B cell (primary cell): Measurements from ENCODE around the gene EML1. TPM values are rescaled to one million over a fixed set of nuclear protein-coding genes. Genes with fewer than 3 reads are reported as not detected.

Experiments used
- ATAC-seq: fragments of 200-7000 bp; cut with Tn5 transposase; one replicate; pipeline ENCODE4 v1.10.0; 2021; ENCODE audit warnings: low read depth, mild to moderate bottlenecking, moderate number of reproducible peaks, moderate library complexity
- CTCF ChIA-PET: fragments of 350-600 bp; sonication (Branson Sonifier 250); formaldehyde crosslinking; loops from one replicate; lab custom pipeline; 2021; ENCODE audit warnings: antibody characterized with exemption, inconsistent platforms; lab: Charles Lee
- POLR2A ChIA-PET: fragments of 350-600 bp; sonication (Branson Sonifier 250); formaldehyde crosslinking; loops from one replicate; lab custom pipeline; 2021; ENCODE audit warnings: antibody characterized with exemption; lab: Charles Lee
- DNase-seq: peaks from one replicate; pipeline ENCODE4 v3.0.0; 2013
- H2AFZ ChIP-seq: 2 replicates; pipeline ENCODE4 v1.6.1; 2012; ENCODE audit warnings: mild to moderate bottlenecking, low read depth, low read length; ENCODE audit not compliant: insufficient read depth, poor library complexity, severe bottlenecking
- H3K27ac ChIP-seq, 2 donors: 1 replicate in 1 of 2; 2 replicates in 1 of 2; pipeline ENCODE4 v1.5.1; 2012 to 2013; ENCODE audit warnings: low read length in 2 of 2, mild to moderate bottlenecking in 2 of 2, moderate library complexity in 1 of 2
- H3K27me3 ChIP-seq, 4 experiments: fragments of 200-600 bp in 1 of 4; sonication (generic) in 1 of 4; replicated peaks in 1 of 4; 1 replicate in 2 of 4; 2 replicates in 2 of 4; pipeline versions ENCODE4 v1.6.1 to v1.7.0; 2013 to 2016; ENCODE audit warnings: low read length in 3 of 4, mild to moderate bottlenecking in 2 of 4, mixed read lengths in 1 of 4, moderate library complexity in 1 of 4; ENCODE audit not compliant: insufficient read depth in 4 of 4, control insufficient read depth in 3 of 4; ENCODE audit errors: control extremely low read depth in 1 of 4
- H3K36me3 ChIP-seq, 2 experiments: replicated peaks in 1 of 2; 1 replicate in 1 of 2; 2 replicates in 1 of 2; pipeline versions ENCODE4 v1.6.1 to v1.7.1; 2013; ENCODE audit warnings: low read length in 1 of 2; ENCODE audit not compliant: insufficient read depth in 2 of 2, control insufficient read depth in 1 of 2; ENCODE audit errors: control extremely low read depth in 1 of 2, extremely low read depth in 1 of 2
- H3K4me1 ChIP-seq, 2 donors: fragments of 200-600 bp in 1 of 2; sonication (generic) in 1 of 2; 1 replicate in 1 of 2; 2 replicates in 1 of 2; pipeline versions ENCODE4 v1.5.1 to v1.6.1; 2013 to 2017; ENCODE audit warnings: low read length in 2 of 2; ENCODE audit not compliant: control insufficient read depth in 2 of 2, insufficient read depth in 2 of 2
- H3K4me2 ChIP-seq: replicated peaks from 2 replicates; pipeline ENCODE3; 2012; ENCODE audit warnings: mild to moderate bottlenecking, low read depth, low read length; ENCODE audit not compliant: poor library complexity, severe bottlenecking
- H3K4me3 ChIP-seq, 5 experiments: fragments of 200-600 bp in 1 of 5; sonication (generic) in 1 of 5; 1 replicate in 3 of 5; 2 replicates in 2 of 5; pipeline versions ENCODE4 v1.5.1 to v1.7.0; 2011 to 2016; ENCODE audit warnings: low read length in 4 of 5, mild to moderate bottlenecking in 4 of 5, low read depth in 2 of 5, control low read depth in 1 of 5, moderate library complexity in 1 of 5; ENCODE audit not compliant: insufficient read depth in 1 of 5; ENCODE audit errors: control extremely low read depth in 1 of 5, extremely low read depth in 1 of 5
- H3K79me2 ChIP-seq: fragments of 200-600 bp; sonication (generic); one replicate; pipeline ENCODE4 v1.6.0; 2016; ENCODE audit warnings: low read length; ENCODE audit not compliant: control insufficient read depth, insufficient read depth
- H3K9ac ChIP-seq: fragments of 200-600 bp; sonication (generic); 2 replicates; pipeline ENCODE4 v1.6.1; 2017; ENCODE audit warnings: mild to moderate bottlenecking, low read length, moderate library complexity
- H3K9me3 ChIP-seq, 3 donors: one replicate each; pipeline versions ENCODE4 v1.6.1 to v1.7.1; 2013; ENCODE audit warnings: low read length in 2 of 3; ENCODE audit not compliant: control insufficient read depth in 2 of 3, insufficient read depth in 1 of 3; ENCODE audit errors: control extremely low read depth in 1 of 3
- H4K20me1 ChIP-seq: 2 replicates; pipeline ENCODE4 v1.6.0; 2012; ENCODE audit warnings: mild to moderate bottlenecking, low read length; ENCODE audit not compliant: insufficient read depth, control insufficient read depth, poor library complexity, severe bottlenecking
- H3K27ac Mint-ChIP-seq: one replicate; pipeline ENCODE4 v1.8.0; 2021; ENCODE audit warnings: mixed read lengths
- H3K27me3 Mint-ChIP-seq: one replicate; pipeline ENCODE4 v1.8.0; 2021; ENCODE audit warnings: mixed read lengths
- H3K4me1 Mint-ChIP-seq: one replicate; pipeline ENCODE4 v1.8.0; 2021; ENCODE audit warnings: mixed read lengths
- H3K4me3 Mint-ChIP-seq: one replicate; pipeline ENCODE4 v1.8.0; 2021; ENCODE audit warnings: mixed read lengths
- H3K9me3 Mint-ChIP-seq: one replicate; pipeline ENCODE4 v1.8.0; 2022; ENCODE audit warnings: mixed read lengths; ENCODE audit not compliant: insufficient read depth
- CTCF ChIP-seq: fragments of 200-600 bp; IDR thresholded peaks from one replicate; pipeline ENCODE4 v1.8.0; 2022; ENCODE audit warnings: antibody characterized with exemption, mild to moderate bottlenecking
- EZH2 ChIP-seq: IDR thresholded peaks from 2 replicates; pipeline ENCODE4 v1.6.1; 2012; ENCODE audit warnings: borderline replicate concordance, low read depth, mild to moderate bottlenecking, moderate library complexity, low read length; ENCODE audit not compliant: insufficient read depth, poor library complexity, severe bottlenecking
- WGBS: methylation state at CpG from one replicate; pipeline ENCODE4 v1.1.5; 2013; ENCODE audit warnings: missing lambda C conversion rate; ENCODE audit not compliant: insufficient coverage; 5-methylcytosine and 5-hydroxymethylcytosine counted together
- intact Hi-C: fragments of 100-400 bp; cut with micrococcal nuclease; formaldehyde crosslinking; loops from one replicate; pipeline ENCODE4 v1.10.0; 2022
- polyA plus RNA-seq: library from polyadenylated mRNA; depleted of rRNA; stranded (reverse); fragments of >200 nt; gene quantifications from 2 replicates; pipeline ENCODE4 v1.2.3, GENCODE V29; 2012
- small RNA-seq: library from RNA; depleted of rRNA; stranded (forward); fragments of <200 nt; gene quantifications from one replicate; pipeline ENCODE3, GENCODE V24; 2012; ENCODE audit warnings: low replicate concordance, low read depth; ENCODE audit not compliant: insufficient read length
- total RNA-seq, 2 donors: library from RNA; stranded (reverse); fragments of 120-200 nt in 1 of 2; gene quantifications; 1 replicate in 1 of 2; 2 replicates in 1 of 2; pipeline versions ENCODE4 v1.2.3 to v1.2.4, GENCODE V29; 2013 to 2022

EML1 gene
- total and polyA plus RNA-seq, 2 donors (not counting 1 experiment from before 2014, with no cell fraction given), result not detected

- Histone ChIP-seq H4K20me1 (no peaks in the 10 kb centered on the region), H3K27ac (no peak overlapping the region), H3K9ac (no peak overlapping the region), H3K4me3 (no peak overlapping the region), H3K9me3 (no peaks in the 10 kb centered on the region), H3K36me3 (no peaks in the 10 kb centered on the region), H3K4me1 (peaks cover 8 to 9% of the 10 kb centered on the region in 2 donors), H3K4me2 (no peak overlapping the region), H3K27me3 (peaks cover 0 to 3% (median 0%) of the 10 kb centered on the region in 4 experiments), H2AFZ (no peak overlapping the region), H3K79me2 (no peaks in the 10 kb centered on the region)
- H3K9me3 Mint-ChIP-seq, result no peaks in the 10 kb centered on the region
- TF ChIP-seq CTCF, result no peak
- no peak for TF ChIP-seq EZH2
- H3K4me3 Mint-ChIP-seq, result no peak overlapping the region
- peaks cover 8% of the 10 kb centered on the region for H3K4me1 Mint-ChIP-seq
- peaks cover 17% of the 10 kb centered on the region for H3K27me3 Mint-ChIP-seq
- intact Hi-C loops, result no loop called here
- POLR2A ChIA-PET, result no interaction called here
- H3K27ac Mint-ChIP-seq, result no peak overlapping the region
- no peak for ATAC-seq
- no CpG with 5 or more reads among the region's 7 CpGs for WGBS
- DNase-seq, result no peak
- CTCF ChIA-PET, result no interaction called here
These were observed 198.1 kb downstream of the EML1 start for GRCh38 chr14:99991331-99991730.

Small RNAs within 50 kb of the gene (small RNA-seq; reads per million reads assigned to genes)
- not detected for gene RNU1-47P

Other genes with a start within 250 kb of the EML1 start
- gene CCDC85C, start 189.2 kb upstream of the EML1 start, total RNA-seq, result 2.7 and 4.5 TPM in 2 replicates
- gene CCDC85C, start 189.2 kb upstream of the EML1 start, polyA plus RNA-seq, result 0.35 and 0.52 TPM in 2 replicates
- gene HHIPL1, start 148.3 kb upstream of the EML1 start, total RNA-seq, result not detected in 2 replicates
- not detected in 2 replicates for gene HHIPL1, start 148.3 kb upstream of the EML1 start, polyA plus RNA-seq
- gene CYP46A1, start 109.1 kb upstream of the EML1 start, total RNA-seq, result 0.10 and 0.27 TPM in 2 replicates
- 0.16 and 0.28 TPM in 2 replicates for gene CYP46A1, start 109.1 kb upstream of the EML1 start, polyA plus RNA-seq